Measurements from ENCODE around the gene SURF6. TPM values are rescaled to one million over a fixed set of nuclear protein-coding genes. Genes with fewer than 3 reads are reported as not detected.

Gene SURF6
- polyA plus RNA-seq, 3 donors, result 0.75 to 12.9 (median 2.9) TPM

GRCh38 chr9:133333011-133333410 is 3.0 kb downstream of the SURF6 start:
- 98% methylated on average over 8 of the region's 11 CpGs for WGBS (ENCODE audit: insufficient coverage)

GRCh38 chr9:133332381-133332730 is 3.6 kb downstream of the SURF6 start:
- no peak overlapping the region for H3K9ac ChIP-seq (ENCODE audit: insufficient read depth, low read length, poor library complexity, severe bottlenecking)
- Mint-ChIP-seq H3K9me3 (no peaks in the 10 kb centered on the region), H3K4me3 (no peak overlapping the region), H3K4me1 (peaks cover 27% of the 10 kb centered on the region), H3K36me3 (peaks cover 41 to 58% of the 10 kb centered on the region in 2 donors), H3K27ac (peak overlapping the region in 1 of 7 donors; percentile 54), H3K27me3 (ENCODE audit: low read depth in 3 of 3) (no peaks in the 10 kb centered on the region)
- H3K9me3 ChIP-seq (replicated peaks in 1 of 2; ENCODE audit: control insufficient read depth in 1 of 2, insufficient read depth in 1 of 2, low read length in 2 of 2), result no peaks in the 10 kb centered on the region
- intact Hi-C loops (cut with micrococcal nuclease), result loop anchor here in 1 of 2 donors (10.0 kb wide), 2 partner anchors 148 to 388 kb away; partner anchors contain the start of gene TSC1
- no peak for DNase-seq
- no peaks in the 10 kb centered on the region for H3K27me3 ChIP-seq (ENCODE audit: control insufficient read depth in 2 of 2, insufficient read depth in 2 of 2, low read length in 2 of 2)
- peaks cover 21% of the 10 kb centered on the region for H3K79me2 ChIP-seq (ENCODE audit: insufficient read depth, low read length)
- H4K20me1 ChIP-seq (ENCODE audit: insufficient read depth, low read length), result peaks cover 48% of the 10 kb centered on the region
- H3K27ac ChIP-seq (ENCODE audit: low read depth in 1 of 2, low read length in 2 of 2), result no peak overlapping the region
- TF ChIP-seq CTCF (IDR thresholded peaks at IDR 0.05), result no peak
- H3K4me2 ChIP-seq (replicated peaks; ENCODE audit: extremely low read depth, low read length, poor library complexity, severe bottlenecking), result no peak overlapping the region
- no peak overlapping the region for H3K4me3 ChIP-seq (replicated peaks in 1 of 3; ENCODE audit: low read depth in 2 of 3, low read length in 3 of 3)
- 87% methylated on average over 15 of the region's 20 CpGs for WGBS (ENCODE audit: insufficient coverage)
- H3K4me1 ChIP-seq (ENCODE audit: control insufficient read depth in 1 of 2, insufficient read depth in 2 of 2, low read length in 2 of 2), result peaks cover 18 to 36% of the 10 kb centered on the region in 2 donors
- no peak overlapping the region for H2AFZ ChIP-seq (ENCODE audit: insufficient read depth, low read depth, low read length, poor library complexity, severe bottlenecking)
- H3K36me3 ChIP-seq (replicated peaks in 1 of 2; ENCODE audit: control insufficient read depth in 1 of 2, insufficient read depth in 2 of 2, low read length in 2 of 2), result peaks cover 37 to 51% of the 10 kb centered on the region in 2 donors

More at GRCh38 chr9:133333011-133333410, 3.0 kb downstream of the SURF6 start:
- DNase-seq, result no peak
- Histone ChIP-seq H3K27me3 (ENCODE audit: control insufficient read depth in 2 of 2, insufficient read depth in 2 of 2, low read length in 2 of 2) (no peaks in the 10 kb centered on the region), H3K9ac (ENCODE audit: insufficient read depth, low read length, poor library complexity, severe bottlenecking) (no peak overlapping the region), H3K9me3 (replicated peaks in 1 of 2; ENCODE audit: control insufficient read depth in 1 of 2, insufficient read depth in 1 of 2, low read length in 2 of 2) (no peaks in the 10 kb centered on the region), H3K79me2 (ENCODE audit: insufficient read depth, low read length) (peaks cover 22% of the 10 kb centered on the region), H3K4me2 (replicated peaks; ENCODE audit: extremely low read depth, low read length, poor library complexity, severe bottlenecking) (no peak overlapping the region), H3K36me3 (replicated peaks in 1 of 2; ENCODE audit: control insufficient read depth in 1 of 2, insufficient read depth in 2 of 2, low read length in 2 of 2) (peaks cover 37 to 51% of the 10 kb centered on the region in 2 donors), H3K27ac (ENCODE audit: low read depth in 1 of 2, low read length in 2 of 2) (no peak overlapping the region), H3K4me1 (ENCODE audit: control insufficient read depth in 1 of 2, insufficient read depth in 2 of 2, low read length in 2 of 2) (peaks cover 18 to 36% of the 10 kb centered on the region in 2 donors), H4K20me1 (ENCODE audit: insufficient read depth, low read length) (peaks cover 47% of the 10 kb centered on the region), H2AFZ (ENCODE audit: insufficient read depth, low read depth, low read length, poor library complexity, severe bottlenecking) (no peak overlapping the region), H3K4me3 (replicated peaks in 1 of 3; ENCODE audit: low read depth in 2 of 3, low read length in 3 of 3) (no peak overlapping the region)
- Mint-ChIP-seq H3K36me3 (peaks cover 45 to 64% of the 10 kb centered on the region in 2 donors), H3K27ac (peak overlapping the region in 2 of 7 donors; percentile 43 to 64), H3K4me1 (peaks cover 31% of the 10 kb centered on the region), H3K9me3 (no peaks in the 10 kb centered on the region), H3K4me3 (no peak overlapping the region), H3K27me3 (ENCODE audit: low read depth in 3 of 3) (no peaks in the 10 kb centered on the region)
- TF ChIP-seq CTCF (IDR thresholded peaks at IDR 0.05), result no peak
- intact Hi-C loops (cut with micrococcal nuclease), result loop anchor here in 1 of 2 donors (10.0 kb wide), 2 partner anchors 148 to 388 kb away; partner anchors contain the start of gene TSC1
